NCI-H2081 (cell line): ENCODE data around the gene MTMR8.
A peak's percentile ranks its signal among the peaks of the same experiment; 100 is the strongest.
"Not testable (repeated sequence)": the region's sequence is repeated elsewhere in the genome, so short reads cannot be mapped to it uniquely, and the experiment has no call there.

Experiments used
- DNase-seq, 2 experiments: peaks; one replicate each; lab custom pipeline; 2025; lab: John Stamatoyannopoulos, UW

Gene MTMR8

DNA sequence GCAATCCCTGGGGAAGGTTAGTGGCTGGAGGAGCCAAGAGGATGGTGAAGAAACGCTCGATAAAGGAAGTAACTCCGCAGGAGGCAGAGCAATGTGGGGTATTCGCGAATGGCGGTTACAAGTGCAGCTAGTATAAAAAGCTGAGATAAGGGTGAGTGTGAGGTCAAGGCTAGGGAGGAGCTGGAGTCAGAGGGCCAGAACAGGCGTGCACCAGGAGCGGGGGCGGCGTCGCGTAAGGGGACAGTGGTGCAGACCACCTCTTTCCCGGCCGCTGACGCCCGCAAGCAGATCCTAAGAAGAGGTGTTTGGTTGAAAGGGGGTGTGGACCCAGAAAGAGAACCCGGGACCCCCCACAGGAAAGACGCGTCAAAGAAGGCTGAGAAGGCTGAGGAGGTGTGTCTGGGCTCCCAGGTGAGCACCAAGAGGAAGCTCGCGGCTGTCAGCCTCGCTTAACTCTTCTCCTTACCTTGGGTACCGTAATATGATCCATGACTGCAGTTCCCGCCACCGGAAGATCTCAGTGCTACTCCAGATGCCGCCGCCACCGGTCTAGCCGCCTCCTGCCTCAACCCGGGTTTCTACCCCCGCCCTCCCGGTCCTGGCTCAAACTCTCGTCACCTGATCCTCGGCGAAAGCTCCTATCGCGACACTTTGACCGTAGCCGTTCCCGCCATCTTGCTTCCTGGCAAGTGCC is at the start of gene MTMR8:
MTMR8 (minus strand) TSS at position 579 of the 694 bp plus-strand sequence; CDS start at position 490, 89 bp downstream.
- peak; percentile 78 for DNase-seq

- no peak for DNase-seq
Observed at GRCh38 chrX:64439551-64439950, 44.3 kb upstream of the MTMR8 start.

DNA sequence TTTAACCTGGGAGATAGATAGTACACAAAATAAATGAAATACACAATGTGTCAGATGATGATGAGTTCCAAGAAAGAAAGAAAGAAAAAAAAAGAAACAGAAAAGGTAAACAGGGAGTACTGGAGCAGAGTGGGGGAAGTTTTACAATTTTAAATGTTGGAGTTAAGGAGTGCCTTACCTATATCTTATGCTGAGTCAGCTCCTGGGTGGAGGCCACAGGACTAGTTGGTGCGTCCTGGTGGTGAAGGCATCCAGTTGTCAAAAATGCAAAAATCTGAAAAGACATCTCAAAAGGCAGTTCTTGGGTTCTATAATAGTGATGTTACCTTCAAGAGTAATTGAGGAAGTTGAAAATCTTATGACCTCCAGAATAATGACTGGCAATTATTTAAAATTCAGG is 42.4 kb upstream of the MTMR8 start:
- DNase-seq, result no peak

- DNase-seq, result no peak
Observed at GRCh38 chrX:64437218-64437617, 42.0 kb upstream of the MTMR8 start.

DNA sequence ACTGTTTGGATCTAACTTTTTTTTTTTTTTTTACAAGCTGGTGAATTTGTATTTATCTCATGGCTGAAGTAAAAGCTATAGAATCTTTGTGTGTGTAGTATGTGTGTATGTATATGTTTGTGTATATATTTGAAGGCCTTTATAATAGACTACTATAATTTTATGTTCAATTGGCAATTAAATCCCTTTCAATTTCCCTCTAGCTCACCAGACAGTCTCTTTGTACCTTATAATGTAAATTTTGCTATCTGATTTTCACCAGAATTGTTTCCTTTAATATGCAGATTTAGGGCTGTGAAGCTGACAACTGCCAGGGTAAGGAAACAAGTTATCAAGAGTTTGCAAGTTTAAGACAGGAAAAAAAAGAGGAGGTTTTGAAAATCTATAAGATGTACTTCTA is 33.1 kb upstream of the MTMR8 start:
- no peak for DNase-seq

DNA sequence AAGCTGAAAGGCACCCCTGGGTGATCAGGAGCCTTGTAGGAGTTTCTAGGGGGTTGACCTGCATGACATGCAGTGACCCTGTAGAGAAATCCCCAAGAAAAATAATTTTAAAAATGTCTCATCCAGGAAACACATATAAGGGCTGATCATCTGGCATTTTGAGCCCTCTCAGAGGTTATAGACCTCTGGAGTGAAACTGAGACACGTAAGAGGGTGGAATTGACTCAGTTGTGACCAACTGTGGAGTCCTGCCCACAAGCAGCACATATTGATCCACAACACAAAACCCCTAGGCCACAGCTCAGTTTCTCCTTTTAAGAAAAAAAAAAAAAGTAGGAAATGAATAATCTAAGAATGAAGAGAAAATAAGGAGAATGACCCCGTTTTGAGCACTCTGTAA is 32.5 kb upstream of the MTMR8 start:
- DNase-seq, result no peak

DNA sequence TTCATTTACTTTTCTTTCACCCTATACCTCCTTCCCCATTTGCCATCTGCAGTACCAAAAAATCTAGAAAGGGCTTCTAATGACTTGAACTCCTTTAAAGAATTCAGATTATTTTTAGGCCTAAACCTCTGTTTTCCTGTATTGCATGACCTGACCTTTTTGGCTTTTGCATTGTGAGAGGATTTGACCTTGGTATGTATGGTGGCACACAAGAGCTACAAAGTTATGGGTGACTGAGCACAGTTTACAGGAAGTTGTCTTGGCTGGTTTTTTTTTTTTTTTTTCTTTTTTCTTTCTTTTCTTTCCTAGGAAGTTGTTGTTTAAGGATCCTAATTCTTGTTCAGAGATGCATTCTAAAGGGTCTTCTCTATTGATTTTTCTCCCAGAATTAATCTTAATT is 32.0 kb upstream of the MTMR8 start:
- DNase-seq, result no peak

DNA sequence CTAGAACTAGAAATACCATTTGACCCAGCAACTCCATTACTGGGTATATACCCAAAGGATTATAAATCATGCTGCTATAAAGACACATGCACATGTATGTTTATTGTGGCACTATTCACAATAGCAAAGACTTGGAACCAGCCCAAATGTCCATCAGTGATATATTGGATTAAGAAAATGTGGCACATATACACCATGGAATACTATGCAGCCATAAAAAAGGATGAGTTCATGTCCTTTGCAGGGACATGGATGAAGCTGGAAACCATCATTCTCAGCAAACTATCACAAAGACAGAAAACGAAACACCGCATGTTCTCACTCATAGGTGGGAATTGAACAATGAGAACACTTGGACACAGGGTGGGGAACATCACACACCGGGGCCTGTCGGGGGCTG is 14.5 kb upstream of the MTMR8 start:
- not testable (repeated sequence) for DNase-seq

- DNase-seq, result no peak
Observed at GRCh38 chrX:64398088-64398487, 2.8 kb upstream of the MTMR8 start.

- DNase-seq, result no peak
Observed at GRCh38 chrX:64395568-64395929, 297 bp upstream of the MTMR8 start.

DNA sequence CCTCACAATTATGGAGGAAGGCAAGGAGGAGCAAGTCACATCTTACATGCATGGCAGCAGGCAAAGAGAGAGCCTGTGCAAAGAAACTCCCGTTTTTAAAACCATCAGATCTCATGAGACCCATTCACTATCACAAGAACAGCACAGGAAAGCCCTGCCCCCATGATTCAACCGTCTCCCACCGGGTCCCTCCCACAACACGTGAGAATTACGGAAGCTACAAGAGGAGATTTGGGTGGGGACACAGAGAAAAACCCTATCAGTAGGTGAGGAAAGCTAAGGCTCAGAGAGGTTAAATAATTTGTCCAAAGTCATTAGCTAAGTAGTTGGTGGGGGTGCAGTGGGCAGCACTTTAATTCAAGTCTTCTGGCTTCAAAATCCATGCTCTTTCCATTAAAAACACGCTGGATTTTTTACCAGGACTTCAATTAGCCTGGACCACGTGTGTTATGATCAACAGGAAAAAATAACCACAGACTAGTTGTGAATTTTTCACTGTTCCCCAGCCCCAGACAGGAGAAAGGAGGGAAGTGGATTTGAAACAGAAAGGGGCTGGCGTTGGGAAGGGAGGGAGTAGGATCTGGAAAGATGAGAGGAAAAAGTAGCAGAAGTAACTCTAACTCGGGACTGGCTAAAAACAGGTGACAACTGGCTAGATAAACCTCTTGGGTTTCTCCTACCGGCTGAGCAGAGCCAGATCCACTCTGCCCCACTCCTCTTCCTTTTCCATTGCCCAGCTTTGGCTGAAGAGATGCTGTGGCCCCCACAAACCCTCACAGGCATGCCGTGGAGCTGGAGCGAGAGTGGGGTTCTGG is 986 bp downstream of the MTMR8 start:
- DNase-seq, result no peak

- no peak for DNase-seq
Observed at GRCh38 chrX:64389489-64389888, 5.8 kb downstream of the MTMR8 start.

DNA sequence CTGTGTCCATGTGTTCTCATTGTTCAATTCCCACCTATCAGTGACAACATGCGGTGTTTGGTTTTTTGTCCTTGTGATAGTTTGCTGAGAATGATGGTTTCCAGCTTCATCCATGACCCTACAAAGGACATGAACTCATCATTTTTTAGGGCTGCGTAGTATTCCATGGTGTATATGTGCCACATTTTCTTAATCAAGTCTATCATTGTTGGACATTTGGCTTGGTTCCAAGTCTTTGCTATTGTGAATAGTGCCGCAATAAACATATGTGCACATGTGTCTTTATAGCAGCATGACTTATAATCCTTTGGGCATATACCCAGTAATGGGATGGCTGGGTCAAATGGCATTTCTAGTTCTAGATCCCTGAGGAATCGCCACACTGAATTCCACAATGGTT is 14.5 kb downstream of the MTMR8 start:
- not testable (repeated sequence) for DNase-seq

DNA sequence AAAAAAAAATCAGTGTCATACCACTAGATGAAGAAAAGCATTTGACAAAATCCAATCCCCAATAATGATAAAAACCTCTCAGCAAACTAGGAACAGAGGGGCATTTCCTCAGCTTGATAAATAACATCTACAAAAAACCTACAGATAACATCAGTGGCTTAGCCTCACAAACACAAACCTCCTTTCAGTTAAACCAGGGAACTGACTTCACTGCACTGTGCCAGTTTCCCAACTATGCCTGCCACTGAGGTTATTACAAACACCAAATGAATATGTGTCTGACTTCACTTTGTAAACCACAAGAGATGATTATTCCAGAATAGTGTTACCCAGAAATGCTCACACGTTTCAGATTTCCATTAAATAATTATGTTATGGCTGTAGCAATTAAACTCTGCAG is 15.3 kb downstream of the MTMR8 start:
- DNase-seq, result no peak

- no peak for DNase-seq
Observed at GRCh38 chrX:64377753-64378152, 17.5 kb downstream of the MTMR8 start.

DNA sequence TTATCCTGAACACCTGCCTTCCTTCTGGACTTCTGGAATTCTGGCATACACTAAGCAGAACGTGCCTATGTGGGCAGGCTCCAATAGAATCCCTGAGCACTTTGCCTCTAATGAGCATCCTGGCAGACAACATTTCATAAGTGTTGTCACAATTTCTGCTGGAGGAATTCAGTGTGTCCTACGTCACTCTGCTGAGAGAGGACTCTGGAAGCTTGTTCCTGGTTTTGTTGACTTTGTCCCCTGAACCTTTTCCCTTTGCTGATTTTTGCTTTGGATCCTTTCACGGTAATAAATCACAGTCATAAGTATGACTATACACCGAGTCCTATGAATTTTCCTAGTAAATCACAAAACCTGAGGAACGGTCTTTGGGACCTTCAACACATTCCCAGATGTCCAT is 43.2 kb downstream of the MTMR8 start:
- no peak for DNase-seq

- DNase-seq, result no peak
Observed at GRCh38 chrX:64350521-64350920, 44.7 kb downstream of the MTMR8 start.

DNA sequence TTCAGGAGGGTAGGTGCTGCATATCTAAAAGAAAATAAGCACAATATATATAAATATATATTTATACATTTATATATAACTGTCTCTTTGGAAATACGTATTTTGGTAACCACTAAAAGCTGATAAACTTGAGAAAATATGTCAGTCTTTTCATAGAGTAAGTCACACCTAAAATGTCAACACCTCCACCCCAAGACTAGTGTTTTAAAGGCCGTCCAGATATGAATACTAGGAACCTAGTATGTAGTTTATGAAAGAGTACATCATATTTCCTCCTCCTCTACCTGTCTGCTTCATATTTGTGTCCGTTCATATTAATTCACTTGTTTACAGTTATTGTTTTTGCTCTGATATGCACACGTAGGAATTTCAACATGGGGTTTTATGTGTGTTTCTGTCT is 45.2 kb downstream of the MTMR8 start:
- no peak for DNase-seq

DNA sequence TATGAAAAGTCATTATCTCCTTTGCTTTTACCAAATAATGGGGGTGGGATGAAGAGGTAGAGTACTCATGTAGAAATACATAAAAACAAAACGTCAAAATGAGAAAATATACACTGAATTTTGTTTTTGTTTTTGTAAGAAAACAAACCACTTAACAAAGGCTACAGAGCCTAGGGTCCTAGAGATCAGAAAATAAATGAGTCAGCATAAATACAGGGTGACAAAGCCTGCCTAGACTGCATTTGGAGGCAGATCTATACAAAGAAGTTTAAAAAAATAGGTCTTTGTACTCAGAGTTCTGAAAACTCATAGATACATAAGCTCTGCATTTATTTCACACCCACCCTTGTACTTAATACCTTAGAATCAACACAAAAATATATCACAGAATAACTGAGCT is 52.4 kb downstream of the MTMR8 start:
- no peak for DNase-seq

DNA sequence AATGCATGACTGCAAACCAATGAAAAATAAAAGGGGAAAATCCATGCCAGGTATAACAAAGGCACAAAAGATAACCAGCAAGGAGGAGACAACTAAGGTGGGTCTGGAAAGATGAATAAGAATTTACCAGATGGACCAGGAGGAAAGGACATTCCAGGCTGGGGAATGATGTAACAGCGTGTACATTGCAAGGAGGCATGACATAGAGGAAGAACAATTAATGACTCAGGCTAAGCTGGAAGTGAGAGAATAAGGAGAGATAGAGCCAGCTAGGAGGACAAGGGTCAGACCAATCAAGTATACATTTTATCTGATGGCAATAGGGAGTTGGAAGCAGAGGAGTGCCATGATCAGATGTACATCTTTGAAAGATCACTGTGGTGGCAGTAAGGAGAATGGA is 57.0 kb downstream of the MTMR8 start:
- DNase-seq, result no peak

DNA sequence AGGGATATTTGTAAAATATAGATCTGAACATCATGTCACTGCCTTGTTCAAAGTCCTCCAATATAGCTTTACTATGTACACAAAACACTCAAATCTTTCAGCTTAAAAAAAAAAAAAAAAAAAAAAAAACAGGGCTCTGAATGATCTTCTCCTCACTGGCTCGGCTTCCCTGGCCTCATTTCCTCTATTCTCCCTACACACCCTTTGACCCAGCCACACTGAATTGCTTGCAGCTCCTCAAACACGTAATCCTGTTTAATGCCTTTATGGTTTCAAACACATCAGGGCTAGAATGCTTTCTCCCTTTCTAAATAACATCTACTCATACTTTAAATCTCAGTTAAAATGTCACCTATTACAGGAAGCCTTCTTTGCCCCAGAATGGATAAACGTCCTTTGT is 60.8 kb downstream of the MTMR8 start:
- DNase-seq, result no peak

DNA sequence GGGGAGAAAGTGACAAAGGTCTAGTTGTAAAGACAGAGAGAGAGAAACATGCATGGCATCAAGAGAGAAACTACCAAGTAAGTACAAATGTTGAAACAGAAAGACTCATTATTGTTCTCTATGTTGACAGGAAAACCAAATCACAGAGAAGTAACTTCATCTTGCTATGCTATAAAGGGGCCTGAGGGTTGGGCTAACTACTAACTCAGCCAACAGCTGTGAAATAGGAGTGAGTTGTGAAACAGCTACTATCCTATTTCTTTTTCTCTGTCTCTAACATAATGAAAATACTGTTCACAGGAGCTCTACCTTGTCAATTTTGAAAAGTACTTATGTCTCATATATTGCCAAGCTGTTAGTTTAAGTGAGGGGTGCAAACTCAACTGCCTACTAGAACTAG is 65.0 kb downstream of the MTMR8 start:
- no peak for DNase-seq

DNA sequence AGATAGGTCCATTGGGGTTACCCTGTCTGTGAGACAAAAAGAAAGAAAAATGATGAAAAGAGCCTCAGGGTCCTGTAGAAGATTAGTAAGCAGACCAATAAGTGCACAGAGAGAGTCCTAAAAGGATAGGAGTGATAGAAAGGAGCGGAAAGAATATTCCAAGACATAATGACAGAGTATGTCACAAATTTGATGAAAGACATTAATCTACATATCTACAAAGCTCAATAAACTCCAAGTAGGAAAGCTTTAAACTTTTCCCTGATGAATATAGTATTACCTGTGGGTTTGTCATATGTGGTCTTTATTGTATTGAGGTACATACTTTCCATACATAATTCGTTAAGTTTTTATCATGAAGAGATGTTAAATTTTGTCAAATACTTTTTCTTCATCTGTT is 73.7 kb downstream of the MTMR8 start:
- DNase-seq, result no peak

DNA sequence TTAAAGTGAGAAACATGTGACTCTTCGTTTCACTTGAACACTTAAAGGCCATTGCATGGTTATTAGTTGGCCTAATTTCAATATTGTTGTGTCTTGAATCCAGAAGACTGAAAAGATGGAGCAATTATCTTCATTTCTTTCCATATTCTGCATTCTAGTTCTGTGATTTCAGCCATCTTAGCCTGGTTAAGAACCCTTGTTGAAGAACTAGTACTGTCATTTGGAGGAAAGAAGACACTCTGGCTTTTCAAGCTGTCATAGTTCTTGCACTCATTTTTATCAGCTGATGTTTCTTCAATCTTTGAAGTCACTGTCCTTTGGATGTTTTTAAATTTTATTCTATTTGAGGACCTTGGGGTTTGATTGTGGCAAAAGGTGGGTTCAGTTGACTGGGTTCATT is 81.6 kb downstream of the MTMR8 start:
- no peak for DNase-seq
